KG1 (cell line): ENCODE results near the gene EID1.
"Not testable (repeated sequence)": the region's sequence is repeated elsewhere in the genome, so short reads cannot be mapped to it uniquely, and the experiment has no call there.

ENCODE experiments used
- DNase-seq: peaks from one replicate; lab custom pipeline; 2025; lab: John Stamatoyannopoulos, UW

Gene EID1

DNA sequence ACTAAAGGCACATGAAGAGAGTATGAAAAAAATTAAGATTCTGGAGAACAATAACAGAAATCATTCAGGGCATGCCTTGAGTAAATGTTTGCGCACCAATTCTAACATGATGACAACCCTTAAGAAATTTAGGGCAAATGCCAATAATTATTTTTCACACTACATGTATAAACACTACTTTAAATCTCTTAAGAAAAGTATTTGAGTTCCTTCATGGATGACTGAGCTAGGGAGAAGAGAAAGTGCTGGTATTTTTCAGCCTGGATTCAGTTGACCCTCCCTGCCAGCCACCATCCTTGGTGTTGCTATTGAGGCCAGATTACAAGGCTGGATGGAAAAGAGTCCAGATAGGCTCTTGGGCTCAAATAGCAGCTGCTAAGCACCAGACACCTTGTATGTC lies 8.0 kb upstream of the EID1 start:
- no peak for DNase-seq

DNA sequence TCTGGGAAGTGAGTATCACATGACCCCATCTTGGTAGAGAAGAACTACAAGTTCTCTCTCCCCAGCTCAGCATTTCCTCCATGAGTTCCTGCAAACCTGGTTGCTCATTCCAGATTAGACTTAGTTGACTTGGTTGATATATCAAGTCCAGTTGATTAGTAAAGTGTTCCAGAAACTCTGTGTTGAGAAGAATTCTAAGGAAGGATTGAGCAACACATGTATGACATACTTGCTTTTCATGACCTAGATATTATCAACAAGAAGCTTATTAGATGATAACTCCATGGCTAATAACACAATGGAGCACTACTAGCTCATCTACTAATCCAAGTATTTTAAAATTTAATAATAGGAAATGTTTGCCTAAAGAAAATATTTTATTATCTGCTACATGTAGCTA lies 6.4 kb upstream of the EID1 start:
- DNase-seq: no peak

DNA sequence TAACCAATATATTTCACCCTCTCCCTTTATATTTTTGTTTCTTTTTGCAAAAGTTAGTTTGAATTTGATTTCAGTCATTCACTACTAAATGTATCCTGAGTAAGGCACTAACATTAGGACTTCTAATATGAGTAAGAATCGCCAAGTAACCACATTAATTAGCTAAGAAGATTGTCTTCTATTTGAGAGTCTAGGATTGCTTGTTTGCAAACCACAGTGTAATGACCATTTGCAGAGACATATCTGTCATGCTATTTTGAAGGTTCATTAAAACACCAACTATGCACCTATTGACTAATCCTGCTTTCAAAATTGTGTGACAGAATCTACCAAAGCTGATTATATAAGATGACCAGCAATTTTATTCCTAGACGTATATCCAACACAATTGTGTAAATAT lies 5.3 kb upstream of the EID1 start:
- DNase-seq: no peak

- no peak for DNase-seq
Measured at GRCh38 chr15:48875241-48875960, 2.5 kb upstream of the EID1 start.

GRCh38 chr15:48876057-48876456 lies 1.9 kb upstream of the EID1 start:
- DNase-seq: no peak

DNA sequence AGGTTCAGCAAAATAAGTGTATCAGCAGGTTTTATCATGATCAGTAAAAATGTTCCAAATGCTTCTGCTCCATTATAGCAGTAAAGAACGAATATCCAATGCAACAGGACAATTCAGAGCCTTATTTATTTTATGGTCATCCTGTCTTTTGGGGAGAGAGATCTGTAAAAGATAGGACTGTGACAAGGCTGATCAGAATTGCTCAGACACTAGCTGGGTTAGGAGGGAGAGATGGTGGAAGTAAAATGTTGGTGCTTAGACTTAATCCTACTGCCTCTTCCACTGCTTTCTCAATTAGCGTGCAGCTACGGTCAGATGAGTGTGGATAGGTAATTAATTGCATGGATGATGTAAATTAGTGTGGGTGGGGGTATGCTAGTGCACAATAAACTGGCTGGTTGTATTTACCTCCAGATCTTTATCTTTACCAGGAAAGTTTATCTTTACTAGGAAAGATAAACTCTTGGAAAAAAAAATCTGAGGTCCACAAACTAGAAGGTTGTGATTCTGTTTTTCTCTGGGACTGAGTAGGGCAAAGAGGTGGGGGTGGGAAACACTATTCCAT lies 2.2 kb downstream of the EID1 start:
- no peak for DNase-seq

DNA sequence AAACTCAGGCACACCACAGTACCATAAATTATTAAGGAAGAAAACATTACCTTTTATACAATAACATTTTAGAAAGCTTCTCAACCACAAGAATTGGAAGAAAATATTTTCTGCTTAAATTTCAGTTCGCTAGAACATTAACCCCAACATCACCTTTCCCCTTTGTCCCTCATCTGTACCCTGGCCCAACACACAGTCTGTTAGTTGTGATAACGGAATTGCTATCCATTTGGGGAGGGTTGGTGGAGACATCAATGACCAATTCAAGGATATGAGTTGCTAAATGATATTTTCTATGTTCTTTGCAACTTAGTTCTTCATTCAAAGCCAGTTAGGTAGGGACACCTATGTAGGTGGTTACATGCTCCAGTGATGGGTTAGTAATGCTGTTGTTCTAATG lies 5.8 kb downstream of the EID1 start:
- no peak for DNase-seq

DNA sequence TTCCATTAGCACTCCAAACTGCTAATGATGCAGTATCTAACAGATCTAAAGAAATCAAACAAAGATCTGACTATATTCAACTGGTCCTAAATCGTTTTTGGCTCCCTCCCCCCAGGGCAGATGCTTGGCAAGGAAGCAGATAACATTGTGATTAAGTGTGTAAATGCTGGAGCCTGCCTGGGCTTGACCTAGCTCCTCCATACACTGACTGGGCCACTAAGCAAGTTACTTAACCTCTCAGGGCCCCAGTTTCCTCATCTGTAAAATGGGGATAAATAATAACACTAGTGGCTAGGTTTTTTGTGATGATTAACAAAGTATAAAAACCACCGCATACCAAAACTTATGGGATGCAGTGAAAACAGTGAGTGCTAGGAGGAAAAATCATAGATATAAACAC lies 9.2 kb downstream of the EID1 start:
- DNase-seq: no peak

GRCh38 chr15:48888191-48888590 lies 10.3 kb downstream of the EID1 start:
- DNase-seq: no peak

- no peak for DNase-seq
Measured at GRCh38 chr15:48888836-48889235, 10.9 kb downstream of the EID1 start.

DNA sequence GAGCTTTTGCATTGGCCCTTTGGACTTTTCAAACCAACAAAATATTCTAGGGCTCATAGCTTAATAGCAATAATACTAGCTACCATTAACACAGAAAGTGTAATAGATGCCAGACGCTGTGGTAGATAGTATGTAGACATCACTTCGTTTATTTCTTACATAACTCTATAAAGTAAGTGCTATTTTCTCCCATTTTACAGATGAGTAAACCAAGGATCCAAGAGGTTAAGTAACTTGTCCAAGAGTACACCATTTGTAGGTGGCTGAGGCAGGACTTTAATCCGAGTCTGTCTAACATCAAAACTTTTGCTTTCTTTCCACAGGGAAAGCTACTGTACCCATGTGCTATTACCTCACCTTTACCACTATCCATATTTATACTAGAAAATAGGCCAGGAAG lies 12.0 kb downstream of the EID1 start:
- no peak for DNase-seq

- DNase-seq: no peak
Measured at GRCh38 chr15:48890375-48890972, 12.5 kb downstream of the EID1 start.

GRCh38 chr15:48891232-48891765 lies 13.4 kb downstream of the EID1 start:
- no peak for DNase-seq

GRCh38 chr15:48893311-48893710 lies 15.4 kb downstream of the EID1 start:
- DNase-seq: no peak

DNA sequence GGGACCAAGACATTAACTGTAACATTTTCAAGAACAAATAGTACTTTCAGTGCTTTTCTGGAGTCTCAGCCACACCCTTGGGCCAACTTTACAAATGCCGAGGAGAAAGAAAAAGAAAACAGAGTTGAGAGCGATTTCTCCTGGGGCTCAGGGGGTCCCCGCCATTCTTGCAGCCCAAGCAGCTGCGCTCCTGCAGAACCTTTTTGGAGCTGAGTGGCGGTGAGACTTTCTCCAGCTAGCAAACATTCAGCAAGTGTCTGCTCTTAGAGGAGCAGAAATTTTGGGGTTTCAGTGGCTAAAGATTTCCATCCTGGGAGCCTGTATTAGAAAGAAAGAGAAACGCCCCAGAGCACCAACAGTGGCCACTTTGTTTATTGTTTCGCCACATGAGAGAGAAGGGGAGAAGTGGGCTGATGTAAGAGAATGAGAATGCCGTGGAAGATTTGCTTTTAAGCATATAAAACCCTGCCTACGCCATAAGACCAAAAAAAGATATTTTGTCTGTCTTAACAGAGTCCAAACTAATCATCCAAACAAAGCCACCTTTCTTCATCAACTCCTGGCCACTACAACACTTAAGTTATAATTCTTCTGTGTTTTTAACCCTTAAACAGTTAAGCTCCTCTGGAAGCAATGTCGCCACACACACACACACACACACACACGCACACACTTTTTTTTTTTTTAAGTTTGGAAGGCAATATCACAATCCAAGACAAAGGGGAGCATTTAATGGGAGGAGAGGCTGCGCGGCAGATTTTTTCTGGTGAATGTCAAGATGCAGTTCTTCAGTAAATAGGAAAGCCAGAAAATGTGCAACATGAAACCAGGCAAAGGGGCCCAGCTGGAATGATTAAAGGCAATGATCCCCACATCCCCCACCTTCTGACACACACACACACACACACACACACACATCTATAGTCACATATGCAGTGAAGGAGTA lies 19.2 kb downstream of the EID1 start:
- no peak for DNase-seq

GRCh38 chr15:48898032-48898431 lies 20.1 kb downstream of the EID1 start:
- DNase-seq: no peak

- DNase-seq: no peak
Measured at GRCh38 chr15:48898446-48898845, 20.5 kb downstream of the EID1 start.

- DNase-seq: no peak
Measured at GRCh38 chr15:48899793-48900192, 21.9 kb downstream of the EID1 start.

- no peak for DNase-seq
Measured at GRCh38 chr15:48904758-48905157, 26.8 kb downstream of the EID1 start.

DNA sequence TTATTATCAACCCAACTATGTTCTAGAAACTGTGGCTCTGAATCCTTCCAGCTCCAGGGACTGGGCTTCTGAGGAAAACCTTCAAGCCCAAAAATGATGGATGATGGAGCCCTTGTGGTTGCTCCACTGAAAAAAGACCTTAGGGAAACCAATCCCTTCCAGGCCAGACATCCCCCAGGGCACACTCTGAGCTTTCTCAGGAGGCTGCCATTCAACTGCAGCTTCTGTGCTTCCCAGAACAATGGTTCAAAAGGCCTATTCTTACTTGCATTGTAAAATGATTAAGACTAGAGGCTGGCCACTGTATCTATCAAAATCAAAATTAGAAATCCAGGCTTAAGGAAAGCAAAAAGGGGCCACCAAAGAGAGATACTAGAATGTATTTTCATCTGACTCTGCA lies 27.3 kb downstream of the EID1 start:
- DNase-seq: no peak

DNA sequence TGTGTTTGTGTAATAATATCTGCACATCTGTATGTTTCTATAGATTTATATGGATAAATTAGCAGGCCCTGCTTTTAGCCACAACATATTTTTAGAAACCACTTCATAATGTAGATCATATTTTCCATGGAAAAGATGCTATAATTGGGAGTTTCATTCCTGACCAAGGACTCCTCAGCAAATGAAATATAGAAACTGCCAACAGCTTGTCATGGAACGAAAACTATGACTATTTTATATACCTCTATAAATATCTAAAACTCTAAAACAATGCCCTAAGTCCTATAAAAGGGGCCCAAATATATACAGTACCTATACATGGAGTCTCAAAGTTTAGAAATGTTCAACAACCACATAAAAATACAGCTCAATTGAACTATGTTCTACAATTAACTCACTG lies 27.9 kb downstream of the EID1 start:
- no peak for DNase-seq

- DNase-seq: not testable (repeated sequence)
Measured at GRCh38 chr15:48909313-48909712, 31.4 kb downstream of the EID1 start.
